Measurements from ENCODE around the gene GTPBP6.

DNA sequence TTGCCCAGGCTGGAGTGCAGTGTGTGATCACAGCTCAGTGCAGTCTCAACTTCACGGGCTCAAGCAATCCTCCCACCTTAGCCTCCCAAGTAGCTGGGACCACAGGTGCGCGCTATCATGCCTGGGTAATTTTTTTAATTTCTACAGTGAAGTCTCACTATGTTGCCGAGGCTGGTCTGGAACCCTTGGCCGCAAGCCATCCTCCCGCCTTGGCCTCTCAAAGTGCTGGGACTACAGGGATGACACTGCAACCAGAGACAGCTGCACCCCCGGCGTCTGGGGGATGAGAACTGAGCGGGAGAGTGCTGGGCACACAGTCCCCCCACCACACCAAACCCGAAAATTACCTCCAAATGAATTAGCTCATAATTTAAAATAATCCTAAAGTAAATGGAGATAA lies 33.1 kb upstream of the GTPBP6 start:
- TF ChIP-seq EP300 (IDR thresholded peaks at IDR 0.05; ENCODE audit: borderline replicate concordance in 1 of 2, low read depth in 1 of 2, low read length in 1 of 2) (no peak), RCOR1 (IDR thresholded peaks at IDR 0.05; ENCODE audit: low read length) (no peak), ELF1 (IDR thresholded peaks at IDR 0.05) (no peak), YY1 (IDR thresholded peaks at IDR 0.05; ENCODE audit: low read depth) (no peak)
- TF ChIP-seq, protein P1, sequence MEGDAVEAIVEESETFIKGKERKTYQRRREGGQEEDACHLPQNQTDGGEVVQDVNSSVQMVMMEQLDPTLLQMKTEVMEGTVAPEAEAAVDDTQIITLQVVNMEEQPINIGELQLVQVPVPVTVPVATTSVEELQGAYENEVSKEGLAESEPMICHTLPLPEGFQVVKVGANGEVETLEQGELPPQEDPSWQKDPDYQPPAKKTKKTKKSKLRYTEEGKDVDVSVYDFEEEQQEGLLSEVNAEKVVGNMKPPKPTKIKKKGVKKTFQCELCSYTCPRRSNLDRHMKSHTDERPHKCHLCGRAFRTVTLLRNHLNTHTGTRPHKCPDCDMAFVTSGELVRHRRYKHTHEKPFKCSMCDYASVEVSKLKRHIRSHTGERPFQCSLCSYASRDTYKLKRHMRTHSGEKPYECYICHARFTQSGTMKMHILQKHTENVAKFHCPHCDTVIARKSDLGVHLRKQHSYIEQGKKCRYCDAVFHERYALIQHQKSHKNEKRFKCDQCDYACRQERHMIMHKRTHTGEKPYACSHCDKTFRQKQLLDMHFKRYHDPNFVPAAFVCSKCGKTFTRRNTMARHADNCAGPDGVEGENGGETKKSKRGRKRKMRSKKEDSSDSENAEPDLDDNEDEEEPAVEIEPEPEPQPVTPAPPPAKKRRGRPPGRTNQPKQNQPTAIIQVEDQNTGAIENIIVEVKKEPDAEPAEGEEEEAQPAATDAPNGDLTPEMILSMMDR (IDR thresholded peaks at IDR 0.05): no peak
- TF ChIP-seq, protein P2, sequence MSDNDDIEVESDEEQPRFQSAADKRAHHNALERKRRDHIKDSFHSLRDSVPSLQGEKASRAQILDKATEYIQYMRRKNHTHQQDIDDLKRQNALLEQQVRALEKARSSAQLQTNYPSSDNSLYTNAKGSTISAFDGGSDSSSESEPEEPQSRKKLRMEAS (IDR thresholded peaks at IDR 0.05; ENCODE audit: low read depth): no peak
- TF ChIP-seq, protein P3, sequence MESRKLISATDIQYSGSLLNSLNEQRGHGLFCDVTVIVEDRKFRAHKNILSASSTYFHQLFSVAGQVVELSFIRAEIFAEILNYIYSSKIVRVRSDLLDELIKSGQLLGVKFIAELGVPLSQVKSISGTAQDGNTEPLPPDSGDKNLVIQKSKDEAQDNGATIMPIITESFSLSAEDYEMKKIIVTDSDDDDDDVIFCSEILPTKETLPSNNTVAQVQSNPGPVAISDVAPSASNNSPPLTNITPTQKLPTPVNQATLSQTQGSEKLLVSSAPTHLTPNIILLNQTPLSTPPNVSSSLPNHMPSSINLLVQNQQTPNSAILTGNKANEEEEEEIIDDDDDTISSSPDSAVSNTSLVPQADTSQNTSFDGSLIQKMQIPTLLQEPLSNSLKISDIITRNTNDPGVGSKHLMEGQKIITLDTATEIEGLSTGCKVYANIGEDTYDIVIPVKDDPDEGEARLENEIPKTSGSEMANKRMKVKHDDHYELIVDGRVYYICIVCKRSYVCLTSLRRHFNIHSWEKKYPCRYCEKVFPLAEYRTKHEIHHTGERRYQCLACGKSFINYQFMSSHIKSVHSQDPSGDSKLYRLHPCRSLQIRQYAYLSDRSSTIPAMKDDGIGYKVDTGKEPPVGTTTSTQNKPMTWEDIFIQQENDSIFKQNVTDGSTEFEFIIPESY (IDR thresholded peaks at IDR 0.05; ENCODE audit: borderline replicate concordance, low read depth): no peak
- TF ChIP-seq, protein P4, sequence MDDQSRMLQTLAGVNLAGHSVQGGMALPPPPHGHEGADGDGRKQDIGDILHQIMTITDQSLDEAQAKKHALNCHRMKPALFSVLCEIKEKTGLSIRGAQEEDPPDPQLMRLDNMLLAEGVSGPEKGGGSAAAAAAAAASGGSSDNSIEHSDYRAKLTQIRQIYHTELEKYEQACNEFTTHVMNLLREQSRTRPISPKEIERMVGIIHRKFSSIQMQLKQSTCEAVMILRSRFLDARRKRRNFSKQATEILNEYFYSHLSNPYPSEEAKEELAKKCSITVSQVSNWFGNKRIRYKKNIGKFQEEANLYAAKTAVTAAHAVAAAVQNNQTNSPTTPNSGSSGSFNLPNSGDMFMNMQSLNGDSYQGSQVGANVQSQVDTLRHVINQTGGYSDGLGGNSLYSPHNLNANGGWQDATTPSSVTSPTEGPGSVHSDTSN (IDR thresholded peaks at IDR 0.05): no peak
